H1 (cell line): ENCODE results near the gene DPPA5. TPM values are rescaled to one million over a fixed set of nuclear protein-coding genes. Genes with fewer than 3 reads are reported as not detected.
"Not testable (repeated sequence)": the region's sequence is repeated elsewhere in the genome, so short reads cannot be mapped to it uniquely, and the experiment has no call there.

Source experiments
- CTCF ChIA-PET: fragments of 300-600 bp; sonication (Branson Sonifier 250); formaldehyde crosslinking; loops from one replicate; lab custom pipeline; 2021; ENCODE audit not compliant: partially characterized antibody; lab: Charles Lee
- POLR2A ChIA-PET: fragments of 300-600 bp; sonication (Branson Sonifier 250); formaldehyde crosslinking; loops from one replicate; lab custom pipeline; 2021; ENCODE audit warnings: inconsistent platforms; ENCODE audit not compliant: partially characterized antibody; lab: Charles Lee
- DNase-seq, 2 experiments: peaks; one replicate each; pipeline versions ENCODE4 v3.0.0 to v3.0.0-alpha.2; 2010 to 2022; ENCODE audit warnings: low spot score in 2 of 2, low read depth in 1 of 2, mixed read lengths in 1 of 2
- FAIRE-seq: peaks from 2 replicates; lab custom pipeline; 2011; peaks lifted over from hg19 to GRCh38; lab: Jason Lieb, UNC
- H2AFZ ChIP-seq: 2 replicates; pipeline ENCODE4 v1.8.1; 2012; ENCODE audit warnings: low read length, inconsistent platforms
- H2AK5ac ChIP-seq: 2 replicates; pipeline ENCODE4 v1.6.1; 2013; ENCODE audit warnings: low read depth, low read length
- H2BK120ac ChIP-seq: replicated peaks from 2 replicates; pipeline ENCODE3; 2013; ENCODE audit warnings: low read depth, low read length, inconsistent platforms
- H2BK12ac ChIP-seq: 2 replicates; pipeline ENCODE4 v1.6.1; 2013; ENCODE audit warnings: low read depth, low read length
- H2BK15ac ChIP-seq: 2 replicates; pipeline ENCODE4 v1.6.1; 2013; ENCODE audit warnings: low read length
- H2BK20ac ChIP-seq: 2 replicates; pipeline ENCODE4 v1.6.1; 2013; ENCODE audit warnings: low read length
- H2BK5ac ChIP-seq: 2 replicates; pipeline ENCODE4 v1.6.1; 2013; ENCODE audit warnings: low read depth, low read length
- H3K14ac ChIP-seq: 2 replicates; pipeline ENCODE4 v1.6.1; 2013; ENCODE audit warnings: inconsistent platforms; ENCODE audit not compliant: insufficient read length
- H3K18ac ChIP-seq: 2 replicates; pipeline ENCODE4 v1.6.1; 2013; ENCODE audit warnings: low read length; ENCODE audit errors: extremely low read depth
- H3K23ac ChIP-seq: 2 replicates; pipeline ENCODE4 v1.6.1; 2013; ENCODE audit warnings: inconsistent platforms; ENCODE audit not compliant: insufficient read length
- H3K23me2 ChIP-seq: 2 replicates; pipeline ENCODE4 v1.6.1; 2013; ENCODE audit warnings: low read depth, low read length
- H3K27ac ChIP-seq: 2 replicates; pipeline ENCODE4 v1.6.1; 2011; ENCODE audit warnings: low read depth, low read length, inconsistent platforms
- H3K27me3 ChIP-seq, 4 experiments: replicated peaks in 1 of 4; 1 replicate in 1 of 4; 2 replicates in 3 of 4; pipeline versions ENCODE4 v1.6.1 to v1.8.1; 2011 to 2013; ENCODE audit warnings: low read length in 3 of 4, mild to moderate bottlenecking in 3 of 4, inconsistent platforms in 2 of 4, mixed read lengths in 2 of 4, moderate library complexity in 1 of 4; ENCODE audit not compliant: control insufficient read depth in 3 of 4, insufficient read depth in 3 of 4; ENCODE audit errors: extremely low read depth in 1 of 4
- H3K36me3 ChIP-seq, 4 experiments: 2 replicates each; pipeline versions ENCODE4 v1.6.1 to v1.8.1; 2011 to 2013; ENCODE audit warnings: mild to moderate bottlenecking in 4 of 4, low read length in 3 of 4, moderate library complexity in 2 of 4, control low read depth in 1 of 4, inconsistent platforms in 1 of 4; ENCODE audit not compliant: insufficient read depth in 4 of 4, control insufficient read depth in 2 of 4
- H3K4ac ChIP-seq: replicated peaks from 2 replicates; pipeline ENCODE3; 2013; ENCODE audit warnings: low read length, low read depth, mixed read lengths, inconsistent platforms; ENCODE audit not compliant: insufficient read length
- H3K4me1 ChIP-seq, 4 experiments: replicated peaks in 1 of 4; 1 replicate in 1 of 4; 2 replicates in 3 of 4; pipeline versions ENCODE4 v1.6.1 to v1.8.1; 2011 to 2013; ENCODE audit warnings: low read length in 3 of 4, inconsistent platforms in 2 of 4, mixed read lengths in 1 of 4; ENCODE audit not compliant: insufficient read depth in 4 of 4, control insufficient read depth in 3 of 4
- H3K4me2 ChIP-seq, 2 experiments: 2 replicates each; pipeline versions ENCODE4 v1.6.1 to v1.8.1; 2011 to 2013; ENCODE audit warnings: low read depth in 2 of 2, low read length in 2 of 2, control low read depth in 1 of 2, inconsistent platforms in 1 of 2, mild to moderate bottlenecking in 1 of 2; ENCODE audit not compliant: insufficient read depth in 1 of 2
- H3K4me3 ChIP-seq, 4 experiments: fragments of 200-600, 300-600 bp in 1 of 4; sonication (generic), shearing (Covaris generic), sonication (Bioruptor Twin) in 1 of 4; 2 replicates each; pipeline versions ENCODE4 v1.5.1 to v1.8.1; 2011 to 2016; ENCODE audit warnings: low read length in 4 of 4, low read depth in 3 of 4, control low read depth in 2 of 4, inconsistent platforms in 2 of 4, mild to moderate bottlenecking in 2 of 4, mixed read lengths in 1 of 4, moderate library complexity in 1 of 4; ENCODE audit not compliant: insufficient read depth in 2 of 4; ENCODE audit errors: extremely low read depth in 1 of 4
- H3K56ac ChIP-seq: replicated peaks from 2 replicates; pipeline ENCODE3; 2013; ENCODE audit warnings: low read depth, mild to moderate bottlenecking, mixed read lengths, low read length, inconsistent platforms; ENCODE audit not compliant: insufficient read length
- H3K79me1 ChIP-seq: 2 replicates; pipeline ENCODE4 v1.6.1; 2013; ENCODE audit warnings: low read depth, low read length, control low read depth
- H3K79me2 ChIP-seq, 2 experiments: 2 replicates each; pipeline versions ENCODE4 v1.6.1 to v1.8.1; 2012 to 2013; ENCODE audit warnings: low read length in 2 of 2, mild to moderate bottlenecking in 2 of 2, inconsistent platforms in 1 of 2; ENCODE audit not compliant: insufficient read depth in 2 of 2, control insufficient read depth in 1 of 2
- H3K9ac ChIP-seq, 4 experiments: replicated peaks in 1 of 4; 1 replicate in 1 of 4; 2 replicates in 3 of 4; pipeline versions ENCODE4 v1.6.1 to v1.8.1; 2011 to 2013; ENCODE audit warnings: low read depth in 3 of 4, low read length in 3 of 4, control low read depth in 2 of 4, mild to moderate bottlenecking in 2 of 4, moderate library complexity in 2 of 4, inconsistent platforms in 1 of 4; ENCODE audit errors: extremely low read depth in 1 of 4
- H3K9me3 ChIP-seq, 2 experiments: 2 replicates each; pipeline versions ENCODE4 v1.6.1 to v1.8.1; 2012 to 2013; ENCODE audit warnings: mild to moderate bottlenecking in 2 of 2, moderate library complexity in 2 of 2, control low read depth in 1 of 2, inconsistent platforms in 1 of 2, low read depth in 1 of 2, low read length in 1 of 2, mixed read lengths in 1 of 2; ENCODE audit not compliant: insufficient read depth in 2 of 2
- H4K20me1 ChIP-seq, 2 experiments: replicated peaks in 1 of 2; 2 replicates each; pipeline versions ENCODE3 to v1.8.1; 2011 to 2013; ENCODE audit warnings: inconsistent platforms in 2 of 2, low read length in 2 of 2, mild to moderate bottlenecking in 1 of 2; ENCODE audit not compliant: insufficient read depth in 2 of 2, control insufficient read depth in 1 of 2
- H4K5ac ChIP-seq: 2 replicates; pipeline ENCODE4 v1.6.1; 2013; ENCODE audit warnings: low read length, low read depth, mixed read lengths, inconsistent platforms; ENCODE audit not compliant: insufficient read length
- H4K8ac ChIP-seq: 2 replicates; pipeline ENCODE4 v1.8.0; 2013; ENCODE audit warnings: mild to moderate bottlenecking, moderate library complexity, low read length, inconsistent platforms; ENCODE audit not compliant: insufficient read depth; ENCODE audit errors: extremely low read depth
- H4K91ac ChIP-seq: replicated peaks from 2 replicates; pipeline ENCODE3; 2013; ENCODE audit warnings: low read length, mixed read lengths, inconsistent platforms; ENCODE audit not compliant: insufficient read length
- CEBPB ChIP-seq: IDR thresholded peaks from 2 replicates; pipeline ENCODE4 v1.6.1; 2012; ENCODE audit warnings: low read depth, low read length
- CTBP2 ChIP-seq: IDR thresholded peaks from 2 replicates; pipeline ENCODE4 v1.7.0; 2011; ENCODE audit warnings: borderline replicate concordance, mild to moderate bottlenecking, moderate library complexity, mixed read lengths, low read length; ENCODE audit not compliant: insufficient read depth, insufficient read length
- HDAC2 ChIP-seq, 2 experiments: fragments of 300-600 bp in 1 of 2; sonication (generic) in 1 of 2; IDR thresholded peaks; 2 replicates each; pipeline ENCODE4 v1.6.1; 2011 to 2012; ENCODE audit warnings: low read depth in 2 of 2, low read length in 2 of 2, mild to moderate bottlenecking in 2 of 2, moderate library complexity in 2 of 2, borderline replicate concordance in 1 of 2, inconsistent platforms in 1 of 2
- NANOG ChIP-seq: IDR thresholded peaks from 2 replicates; pipeline ENCODE4 v1.6.1; 2011; ENCODE audit warnings: low read length, low read depth, mild to moderate bottlenecking, inconsistent platforms; ENCODE audit not compliant: insufficient read depth, poor library complexity, severe bottlenecking
- POLR2A ChIP-seq, 2 experiments: IDR thresholded peaks; 1 replicate in 1 of 2; 2 replicates in 1 of 2; pipeline ENCODE4 v1.6.1; 2011; ENCODE audit warnings: low read depth in 2 of 2, low read length in 2 of 2, mild to moderate bottlenecking in 2 of 2; ENCODE audit errors: control extremely low read depth in 1 of 2
- SUZ12 ChIP-seq: fragments of 200-600 bp; sonication (generic); IDR thresholded peaks from 2 replicates; pipeline ENCODE4 v1.6.1; 2012; ENCODE audit warnings: mild to moderate bottlenecking, inconsistent platforms, low read length, moderate library complexity, mixed read lengths
- WGBS, 2 experiments: shearing (Covaris generic) in 1 of 2; methylation state at CpG; one replicate each; pipeline versions ENCODE4 v1.1.6 to v1.1.7; 2013 to 2015; ENCODE audit warnings: low lambda C conversion rate in 2 of 2, mixed read lengths in 2 of 2, inconsistent platforms in 1 of 2, low coverage in 1 of 2, missing lambda C conversion rate in 1 of 2; ENCODE audit not compliant: insufficient replicate concordance in 2 of 2, insufficient coverage in 1 of 2, insufficient read length in 1 of 2; ENCODE audit errors: extremely low coverage in 1 of 2, missing lambda C conversion rate in 1 of 2; 5-methylcytosine and 5-hydroxymethylcytosine counted together
- polyA plus RNA-seq, 7 experiments: library from polyadenylated mRNA; depleted of rRNA in 3 of 7; stranded (reverse) in 5 of 7; unstranded in 2 of 7; fragments of >200 nt in 5 of 7; fragments of 200-250 nt in 2 of 7; gene quantifications; 1 replicate in 5 of 7; 2 replicates in 1 of 7; 4 replicates in 1 of 7; pipeline versions ENCODE4 v1.2.1 to v1.2.3, GENCODE V29; 2011 to 2013; ENCODE audit warnings: missing spikeins in 2 of 7, mixed read lengths in 2 of 7
- total RNA-seq: library from RNA; stranded (reverse); fragmentation: NEBNext Ultra II Directional; extraction: Animal tissue kit (Norgen Biotek cat#: 25700); gene quantifications from 2 replicates; pipeline ENCODE4 v1.2.1, GENCODE V29; 2021
- TF ChIP-seq, protein P1 (sequence below): IDR thresholded peaks from 2 replicates; pipeline ENCODE4 v1.6.1; 2012; ENCODE audit warnings: inconsistent platforms

Gene DPPA5
- total and polyA plus RNA-seq, 2 of the 8 experiments (the other 6 are each of a cell fraction or from before 2014, with no cell fraction given): 2.0 to 2.9 TPM

DNA sequence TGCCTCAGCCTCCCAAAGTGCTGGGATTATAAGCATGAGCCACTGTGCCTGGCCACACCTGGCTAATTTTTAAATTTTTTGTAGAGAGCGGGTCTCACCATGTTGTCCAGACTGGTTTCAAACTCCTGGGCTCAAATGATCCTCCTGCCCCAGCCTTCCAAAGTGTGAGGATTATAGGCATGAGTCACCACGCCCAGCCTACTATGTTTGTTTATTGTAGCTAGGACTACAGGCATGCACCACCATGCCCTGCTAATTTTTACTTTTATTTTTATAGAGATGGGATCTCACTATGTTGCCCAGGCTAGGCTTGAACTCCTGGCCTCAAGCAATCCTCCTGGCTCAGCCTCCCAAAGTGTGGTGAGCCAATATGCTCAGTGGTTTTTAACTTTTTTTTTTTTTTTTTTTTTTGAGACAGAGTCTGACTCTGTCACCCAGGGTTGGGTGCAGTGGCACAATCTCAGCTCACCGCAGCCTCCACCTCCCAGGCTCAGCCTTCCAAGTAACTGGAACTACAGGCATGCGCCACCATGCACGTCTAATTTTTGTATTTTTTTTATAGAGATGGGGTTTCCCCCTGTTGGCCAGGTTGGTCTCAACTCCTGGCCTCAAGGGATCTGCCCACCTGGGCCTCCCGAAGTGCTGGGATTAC lies 28.5 kb upstream of the DPPA5 start (continued):
- no peak for TF ChIP-seq CTBP2
- TF ChIP-seq NANOG: no peak
- TF ChIP-seq HDAC2 (IDR thresholded peaks at IDR 0.05; ENCODE audit: borderline replicate concordance in 1 of 2, low read depth in 2 of 2, low read length in 2 of 2): no peak
- TF ChIP-seq SUZ12: no peak
- TF ChIP-seq POLR2A (IDR thresholded peaks at IDR 0.05; ENCODE audit: control extremely low read depth in 1 of 2, low read depth in 2 of 2, low read length in 2 of 2): no peak
- no peak for TF ChIP-seq CEBPB
- TF ChIP-seq, protein P1, sequence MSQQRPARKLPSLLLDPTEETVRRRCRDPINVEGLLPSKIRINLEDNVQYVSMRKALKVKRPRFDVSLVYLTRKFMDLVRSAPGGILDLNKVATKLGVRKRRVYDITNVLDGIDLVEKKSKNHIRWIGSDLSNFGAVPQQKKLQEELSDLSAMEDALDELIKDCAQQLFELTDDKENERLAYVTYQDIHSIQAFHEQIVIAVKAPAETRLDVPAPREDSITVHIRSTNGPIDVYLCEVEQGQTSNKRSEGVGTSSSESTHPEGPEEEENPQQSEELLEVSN: no peak

DNA sequence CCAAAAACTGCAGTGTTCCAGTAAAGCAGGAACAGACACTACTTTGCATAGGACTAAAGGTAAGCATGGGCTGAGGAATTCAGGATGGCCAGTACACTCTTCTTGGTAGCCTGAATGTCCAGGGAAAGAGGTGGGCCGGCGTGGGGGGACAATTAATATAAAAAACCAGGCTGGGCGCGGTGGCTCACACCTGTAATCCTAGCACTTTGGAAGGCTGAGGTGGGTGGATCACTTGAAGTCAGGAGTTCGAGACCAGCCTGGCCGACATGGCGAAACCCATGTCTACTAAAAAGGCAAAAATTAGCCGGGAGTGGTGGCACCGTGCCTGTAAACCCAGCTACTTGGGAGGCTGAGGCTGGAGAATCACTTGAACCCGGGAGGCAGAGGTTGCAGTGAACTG lies 27.5 kb upstream of the DPPA5 start:
- H3K56ac ChIP-seq, POLR2A ChIA-PET, H2BK15ac ChIP-seq, CTCF ChIA-PET, FAIRE-seq, H3K4me2 ChIP-seq, H3K9me3 ChIP-seq, H3K4ac ChIP-seq, H4K8ac ChIP-seq, H3K4me1 ChIP-seq, H2BK5ac ChIP-seq, H3K14ac ChIP-seq, DNase-seq, H3K79me2 ChIP-seq, H2BK12ac ChIP-seq, H3K79me1 ChIP-seq, H4K20me1 ChIP-seq, H2BK20ac ChIP-seq, H3K18ac ChIP-seq, H3K4me3 ChIP-seq, H2AK5ac ChIP-seq, H3K9ac ChIP-seq, H3K23me2 ChIP-seq, H3K27me3 ChIP-seq, H3K23ac ChIP-seq, H3K36me3 ChIP-seq, H3K27ac ChIP-seq, H2BK120ac ChIP-seq, H4K5ac ChIP-seq, H4K91ac ChIP-seq: not testable (repeated sequence)
- WGBS, 2 experiments: 97% methylated on average over 10 of the region's 10 CpGs; no CpG with 5 or more reads in 1 of the 2 experiments
- 0 out of 2 replicates have a peak overlapping the region, but pooled peaks have one; percentile 20 for H2AFZ ChIP-seq
